HG03103 (cell line): ENCODE results near the gene RREB1.

Experiments
- ATAC-seq: cut with Tn5 transposase; IDR thresholded peaks from one replicate; pipeline ENCODE4 v1.9.1; 2021; ENCODE audit warnings: low read depth; ENCODE audit not compliant: unreplicated experiment

The RREB1 gene, protein sequence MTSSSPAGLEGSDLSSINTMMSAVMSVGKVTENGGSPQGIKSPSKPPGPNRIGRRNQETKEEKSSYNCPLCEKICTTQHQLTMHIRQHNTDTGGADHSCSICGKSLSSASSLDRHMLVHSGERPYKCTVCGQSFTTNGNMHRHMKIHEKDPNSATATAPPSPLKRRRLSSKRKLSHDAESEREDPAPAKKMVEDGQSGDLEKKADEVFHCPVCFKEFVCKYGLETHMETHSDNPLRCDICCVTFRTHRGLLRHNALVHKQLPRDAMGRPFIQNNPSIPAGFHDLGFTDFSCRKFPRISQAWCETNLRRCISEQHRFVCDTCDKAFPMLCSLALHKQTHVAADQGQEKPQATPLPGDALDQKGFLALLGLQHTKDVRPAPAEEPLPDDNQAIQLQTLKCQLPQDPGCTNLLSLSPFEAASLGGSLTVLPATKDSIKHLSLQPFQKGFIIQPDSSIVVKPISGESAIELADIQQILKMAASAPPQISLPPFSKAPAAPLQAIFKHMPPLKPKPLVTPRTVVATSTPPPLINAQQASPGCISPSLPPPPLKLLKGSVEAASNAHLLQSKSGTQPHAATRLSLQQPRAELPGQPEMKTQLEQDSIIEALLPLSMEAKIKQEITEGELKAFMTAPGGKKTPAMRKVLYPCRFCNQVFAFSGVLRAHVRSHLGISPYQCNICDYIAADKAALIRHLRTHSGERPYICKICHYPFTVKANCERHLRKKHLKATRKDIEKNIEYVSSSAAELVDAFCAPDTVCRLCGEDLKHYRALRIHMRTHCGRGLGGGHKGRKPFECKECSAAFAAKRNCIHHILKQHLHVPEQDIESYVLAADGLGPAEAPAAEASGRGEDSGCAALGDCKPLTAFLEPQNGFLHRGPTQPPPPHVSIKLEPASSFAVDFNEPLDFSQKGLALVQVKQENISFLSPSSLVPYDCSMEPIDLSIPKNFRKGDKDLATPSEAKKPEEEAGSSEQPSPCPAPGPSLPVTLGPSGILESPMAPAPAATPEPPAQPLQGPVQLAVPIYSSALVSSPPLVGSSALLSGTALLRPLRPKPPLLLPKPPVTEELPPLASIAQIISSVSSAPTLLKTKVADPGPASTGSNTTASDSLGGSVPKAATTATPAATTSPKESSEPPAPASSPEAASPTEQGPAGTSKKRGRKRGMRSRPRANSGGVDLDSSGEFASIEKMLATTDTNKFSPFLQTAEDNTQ (N-terminal part only)

DNA sequence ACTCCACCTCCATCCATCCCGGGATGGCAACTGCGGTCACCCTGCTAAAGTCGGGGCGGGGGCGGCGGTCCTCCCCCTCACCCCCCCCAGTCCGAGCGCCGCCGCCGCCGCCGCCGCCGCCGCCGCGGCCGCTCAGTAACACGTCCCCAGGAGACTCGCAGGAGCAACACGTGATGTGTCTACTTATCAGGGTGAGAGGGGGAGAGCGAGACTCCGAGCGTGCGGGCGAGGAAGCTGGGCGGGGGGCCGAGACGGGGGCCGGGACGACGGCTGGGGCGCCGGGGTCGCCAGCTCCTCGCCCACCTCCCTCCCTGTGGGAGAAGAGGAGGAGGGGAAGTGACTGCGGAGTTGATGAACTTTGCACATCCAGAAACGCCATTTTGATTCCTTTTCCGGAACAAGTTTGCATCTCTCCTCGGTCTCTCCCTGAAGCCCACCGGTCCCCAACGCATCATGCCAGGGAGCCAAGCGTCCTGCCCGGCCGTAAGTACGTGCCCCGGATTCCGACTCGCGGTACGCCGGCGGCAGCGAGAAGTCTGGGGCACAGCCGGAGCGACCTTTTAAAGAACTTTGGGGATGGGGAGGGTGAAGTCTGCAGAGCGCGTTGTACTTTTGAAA lies at the start of gene RREB1:
RREB1 (plus strand) TSS at position 384 of the 618 bp plus-strand sequence. CDS start 73,951 bp downstream, outside the sequence.
- peak; percentile 48 for ATAC-seq

DNA sequence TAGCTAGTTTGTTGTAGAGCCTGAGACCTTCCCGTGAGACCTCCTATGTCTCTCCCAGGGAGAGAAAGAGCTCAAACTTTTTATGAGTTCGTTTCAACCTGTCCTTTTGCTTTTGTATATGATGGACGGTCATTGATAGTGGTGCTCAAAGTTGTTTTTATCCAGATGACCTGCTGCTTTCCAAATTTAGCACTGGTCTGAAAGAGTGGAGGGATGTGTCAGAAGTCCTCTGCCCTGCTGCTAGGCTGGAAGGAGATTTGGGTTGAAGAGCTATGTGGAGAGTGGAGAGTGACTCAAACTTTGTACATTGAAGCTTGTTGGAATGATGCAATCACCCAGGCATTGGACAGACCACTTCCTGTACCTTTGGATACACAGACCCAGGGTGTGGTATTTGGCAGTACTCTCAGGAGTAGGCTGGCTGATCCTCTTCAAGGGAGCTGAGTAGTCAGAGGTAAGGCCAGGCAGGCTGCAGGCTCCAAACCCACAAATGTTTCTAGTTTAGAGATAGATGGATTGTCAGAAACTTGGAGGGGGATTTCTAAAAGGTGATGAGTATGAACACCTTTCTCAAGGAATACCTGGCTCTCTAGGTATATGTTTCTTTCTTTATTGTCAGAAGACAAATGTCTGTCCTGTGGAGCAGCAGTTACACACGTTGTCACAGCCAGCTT lies 49.4 kb upstream of the RREB1 start:
- no peak for ATAC-seq

DNA sequence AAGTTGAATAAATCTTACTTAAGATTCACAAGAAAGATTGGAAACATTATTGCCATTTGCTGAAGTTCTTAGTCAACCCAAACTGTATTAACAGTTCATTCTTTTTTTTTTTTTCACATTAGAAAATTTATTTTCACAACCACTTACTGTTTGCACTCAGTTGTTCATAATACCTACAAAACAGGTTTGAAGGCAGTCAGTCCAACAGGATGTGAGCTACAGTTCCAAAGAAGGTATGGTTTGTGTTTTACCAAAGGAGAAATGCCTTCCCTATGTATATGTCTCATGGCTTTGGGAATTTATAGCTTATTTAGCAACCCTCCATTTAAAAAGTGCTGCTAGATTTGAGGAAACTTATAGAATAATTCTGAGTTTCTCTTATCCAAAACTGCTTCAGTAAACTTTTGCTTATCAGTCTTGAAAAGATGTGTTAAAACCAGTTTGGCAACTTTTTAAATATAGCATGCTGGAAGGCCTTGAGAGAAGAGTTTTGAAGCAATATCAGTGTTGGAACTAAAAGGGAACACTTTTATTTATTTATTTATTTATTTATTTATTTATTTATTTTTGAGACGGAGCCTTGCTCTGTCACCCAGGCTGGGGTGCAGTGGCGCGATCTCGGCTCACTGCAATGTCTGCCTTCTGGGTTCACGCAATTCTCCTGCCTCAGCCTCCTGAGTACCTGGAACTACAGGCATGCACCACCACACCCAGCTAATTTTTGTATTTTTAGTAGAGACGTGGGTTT lies 46.8 kb upstream of the RREB1 start:
- no peak for ATAC-seq

DNA sequence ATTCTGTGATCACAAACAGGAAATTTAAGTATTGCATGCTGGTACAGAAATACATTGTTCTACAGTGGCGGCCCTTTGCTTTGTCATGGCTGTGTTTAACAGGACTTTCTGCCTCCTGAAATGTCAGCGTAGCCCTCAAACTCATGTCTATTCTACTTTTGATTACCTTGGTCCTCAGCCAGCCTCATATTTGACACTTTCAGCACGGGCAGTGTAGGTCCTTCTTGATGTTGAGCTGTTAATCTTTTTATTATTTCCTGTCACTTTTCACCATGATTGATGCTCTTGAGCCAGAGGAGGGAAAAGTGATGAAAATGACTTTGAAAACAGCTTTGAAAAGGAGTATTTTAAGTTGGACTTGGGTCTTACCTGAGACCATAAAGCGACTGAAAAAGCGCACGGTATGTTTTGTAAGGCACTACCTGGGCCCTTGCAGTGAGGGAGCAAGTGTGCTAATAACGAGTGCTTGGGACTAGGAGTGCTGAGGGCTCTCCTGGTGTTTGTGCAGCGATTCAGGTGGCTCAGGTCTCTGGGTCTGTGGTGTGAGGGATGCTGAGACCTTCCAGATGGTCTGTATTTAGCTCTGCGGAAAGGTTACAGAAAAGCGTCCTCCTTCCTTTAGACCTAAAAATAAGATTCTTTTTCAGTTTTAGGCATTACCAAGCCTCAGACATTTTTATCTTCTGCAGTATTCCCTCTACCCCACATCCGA lies 45.2 kb upstream of the RREB1 start:
- ATAC-seq = no peak

DNA sequence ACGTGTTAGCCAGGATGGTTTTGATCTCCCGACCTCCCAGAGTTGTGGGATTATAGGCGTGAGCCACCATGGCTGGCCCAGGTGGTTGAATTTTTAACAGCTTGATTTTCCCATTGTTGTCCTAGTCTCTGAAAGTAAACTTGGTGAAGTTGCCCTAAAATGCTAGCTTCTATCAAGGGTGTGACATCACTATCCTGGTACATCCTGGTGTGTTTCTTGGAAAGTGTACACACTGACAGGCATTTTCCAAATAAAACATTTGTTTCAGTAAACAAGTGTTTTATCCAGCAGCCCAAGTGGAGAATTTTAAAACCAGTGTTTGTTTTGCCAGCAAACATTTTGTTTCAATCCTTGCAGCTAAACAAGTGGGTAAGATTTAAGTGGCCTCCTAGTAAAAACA lies 40.5 kb upstream of the RREB1 start:
- no peak for ATAC-seq

DNA sequence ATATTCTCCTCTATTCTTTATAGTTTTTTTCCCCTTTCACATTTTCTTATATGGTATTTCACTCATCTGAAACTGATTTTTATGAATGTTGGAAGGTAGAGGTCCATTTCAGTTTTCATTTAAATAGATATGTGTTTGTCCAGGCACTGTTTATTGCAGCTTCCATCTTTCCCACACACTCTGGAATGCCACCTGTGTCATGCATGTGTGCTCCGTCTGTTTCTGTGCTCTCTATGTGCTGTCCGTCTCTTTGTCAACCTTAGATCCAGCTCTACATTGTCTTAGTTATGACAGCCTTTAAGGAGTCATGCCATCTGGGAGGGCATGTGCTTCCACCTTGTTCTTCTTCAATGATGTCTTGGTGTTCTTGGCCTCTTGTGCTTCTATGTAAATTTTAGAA lies 36.4 kb upstream of the RREB1 start:
- no peak for ATAC-seq

DNA sequence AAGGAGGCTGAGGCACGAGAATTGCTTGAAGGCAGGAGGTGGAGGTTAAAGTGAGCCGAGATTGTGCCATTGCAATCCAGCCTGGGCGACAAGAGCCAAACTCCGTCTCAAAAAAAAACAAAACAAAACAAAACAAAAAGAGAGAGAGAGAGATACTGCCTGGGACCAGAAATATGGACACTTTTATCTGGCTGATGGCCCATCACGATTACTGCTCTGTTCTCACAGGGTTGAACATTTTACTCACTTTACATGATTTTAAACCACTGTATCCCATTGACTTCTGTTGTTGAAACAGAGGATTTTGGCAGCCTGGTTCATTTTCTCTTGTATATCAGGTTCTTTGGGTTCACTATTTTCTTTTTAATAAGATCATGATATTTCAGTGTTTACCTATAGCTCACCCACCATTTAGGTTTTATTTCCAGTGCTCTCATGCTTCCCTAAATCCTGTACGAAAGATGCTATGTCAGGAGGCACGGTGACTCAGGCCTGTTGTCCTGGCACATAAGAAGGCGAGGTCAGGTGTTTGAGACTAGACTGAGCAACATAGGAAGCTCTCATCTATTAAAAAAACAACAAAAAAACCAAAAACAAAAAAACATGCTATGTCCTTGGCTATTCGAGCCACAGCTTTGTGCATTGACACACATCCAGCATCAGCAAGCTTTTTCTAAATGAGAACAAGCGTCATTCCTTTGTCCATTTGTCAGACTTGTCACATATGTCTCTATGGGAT lies 34.5 kb upstream of the RREB1 start:
- peak; percentile 22 for ATAC-seq

DNA sequence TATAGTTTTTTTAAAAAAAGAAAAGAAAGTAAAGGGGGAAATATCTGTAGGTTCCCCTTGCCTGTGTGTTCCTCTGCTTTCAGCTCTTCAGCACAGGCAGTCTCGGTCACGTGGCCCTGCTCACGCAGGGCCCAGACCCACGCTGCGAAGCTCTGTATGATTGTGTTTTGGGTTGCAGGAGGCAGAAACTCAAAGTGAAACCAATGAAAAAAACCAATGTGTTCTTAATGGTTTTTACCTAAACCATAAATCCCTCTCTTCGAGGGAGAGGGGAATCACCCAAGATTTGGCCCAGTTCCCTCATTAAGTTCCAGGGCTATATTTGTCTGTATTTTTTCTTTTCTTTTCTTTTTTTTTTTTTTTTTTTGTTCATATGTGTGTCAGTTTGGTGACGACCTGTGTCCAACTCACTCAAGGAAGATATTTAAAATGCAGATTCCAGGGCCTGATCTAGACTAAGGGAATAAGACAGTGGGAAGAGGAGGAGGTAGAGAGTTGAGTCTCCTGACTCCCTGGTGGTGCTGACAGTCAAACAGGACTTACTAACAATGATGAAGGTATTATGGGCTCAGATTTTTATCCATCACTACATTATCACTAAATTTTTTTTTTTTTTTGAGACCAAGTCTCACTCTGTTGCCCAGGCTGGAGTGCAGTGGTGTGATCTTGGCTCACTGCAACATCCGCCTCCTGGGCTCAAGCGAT lies 33.8 kb upstream of the RREB1 start:
- peak; percentile 94 for ATAC-seq

DNA sequence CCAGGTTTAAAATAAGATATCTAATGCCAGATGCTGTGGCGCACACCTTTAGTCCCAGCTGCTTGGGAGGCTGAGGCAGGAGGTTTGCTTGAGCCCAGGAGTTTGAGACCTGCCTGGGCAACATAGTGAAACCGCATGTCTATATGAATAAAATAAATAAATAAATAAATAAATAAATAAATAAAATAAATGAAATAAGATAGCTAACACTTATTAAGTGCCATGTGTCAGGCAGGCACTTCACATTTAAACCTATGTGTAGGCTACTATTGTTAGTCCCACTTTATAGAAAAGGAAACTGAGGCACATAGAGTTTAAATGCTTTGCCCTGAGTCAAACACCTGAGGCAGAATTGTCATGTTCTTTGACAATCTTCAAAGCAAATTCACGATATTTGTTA lies 32.9 kb upstream of the RREB1 start:
- ATAC-seq = no peak

DNA sequence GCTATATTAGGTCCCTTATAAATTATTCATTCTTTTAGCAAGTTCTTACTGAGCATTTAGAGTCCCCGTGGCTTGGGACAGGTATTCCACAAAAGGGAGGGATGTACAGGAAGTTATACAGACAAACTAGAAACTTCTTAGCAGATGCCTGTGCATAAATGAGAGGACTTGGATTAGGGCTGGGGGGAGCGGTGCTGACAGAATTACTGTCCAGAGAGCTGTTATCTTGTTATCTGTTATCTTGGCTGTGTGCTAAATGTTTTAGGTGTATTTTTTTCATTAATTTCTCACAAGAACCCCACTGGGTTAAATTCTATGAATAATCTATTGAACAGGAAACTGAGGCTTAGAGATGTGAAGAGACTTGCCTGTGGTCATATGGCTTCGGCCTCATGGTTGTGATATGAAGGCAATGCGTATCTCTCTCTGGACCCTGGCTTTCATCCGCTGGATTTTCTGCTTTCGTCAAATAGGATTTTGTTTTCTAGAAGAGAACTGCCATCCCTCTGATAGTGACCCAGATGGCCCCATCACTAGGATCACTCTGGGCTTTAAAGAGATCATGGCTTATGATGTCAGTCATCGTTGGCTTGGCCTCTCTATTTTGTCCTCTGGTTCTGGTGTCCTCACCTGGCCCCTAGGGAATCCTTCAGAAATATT lies 32.3 kb upstream of the RREB1 start:
- no peak for ATAC-seq

DNA sequence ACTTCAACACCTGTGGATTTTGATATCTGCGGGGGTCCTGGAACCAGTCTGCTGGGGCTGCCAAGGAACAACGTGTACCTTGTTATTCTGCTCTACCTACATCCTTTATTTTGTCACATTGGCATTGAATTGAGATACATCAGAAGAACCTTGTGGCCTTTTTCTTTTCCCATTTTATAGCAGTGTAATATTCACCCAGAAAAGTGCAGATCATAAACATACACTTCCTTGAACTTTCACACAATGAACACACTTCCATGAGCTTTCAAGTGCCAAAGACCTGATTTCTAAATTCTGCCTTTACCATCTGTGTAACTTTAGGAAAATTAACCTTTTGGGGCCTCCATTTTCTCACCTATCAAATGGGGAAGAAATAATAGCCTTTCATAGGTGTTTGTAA lies 29.9 kb upstream of the RREB1 start:
- no peak for ATAC-seq

DNA sequence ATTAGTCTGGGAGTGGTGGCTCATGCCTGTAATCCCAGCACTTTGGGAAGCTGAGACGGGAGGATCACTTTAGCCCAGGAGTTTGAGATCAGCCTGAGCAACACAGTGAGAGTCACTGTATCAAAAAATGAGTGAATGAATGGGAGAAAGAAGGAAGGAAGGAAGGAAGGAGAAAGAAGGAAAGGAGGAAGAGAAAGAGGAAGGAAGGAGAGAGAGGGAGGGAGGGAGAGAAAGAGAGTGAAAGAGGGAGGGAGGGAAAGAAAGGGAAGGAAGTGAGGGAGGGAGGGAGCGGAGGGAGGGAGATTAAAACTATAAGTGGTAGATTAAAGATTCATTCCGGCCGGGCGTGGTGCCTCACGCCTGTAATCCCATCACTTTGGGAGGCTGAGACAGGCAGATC lies 28.9 kb upstream of the RREB1 start:
- no peak for ATAC-seq

DNA sequence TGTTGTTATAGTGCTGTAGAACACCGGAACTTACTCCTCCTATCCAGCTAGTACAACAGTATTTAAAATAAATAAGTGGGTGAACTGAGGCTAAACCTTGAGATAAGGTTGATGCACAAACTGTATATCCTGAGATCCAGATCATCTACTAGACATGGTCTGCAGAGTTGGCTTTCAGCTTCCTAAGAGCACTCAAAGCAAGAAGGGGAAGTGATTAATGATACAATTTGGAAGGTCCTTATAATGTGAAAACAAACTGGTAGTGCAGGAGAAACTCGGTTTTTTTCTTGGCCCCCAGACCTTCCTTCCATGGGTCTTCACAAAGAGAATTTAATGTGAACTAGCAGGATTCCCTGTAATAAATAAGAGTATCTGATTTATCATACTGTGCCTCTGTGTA lies 27.4 kb upstream of the RREB1 start:
- no peak for ATAC-seq

DNA sequence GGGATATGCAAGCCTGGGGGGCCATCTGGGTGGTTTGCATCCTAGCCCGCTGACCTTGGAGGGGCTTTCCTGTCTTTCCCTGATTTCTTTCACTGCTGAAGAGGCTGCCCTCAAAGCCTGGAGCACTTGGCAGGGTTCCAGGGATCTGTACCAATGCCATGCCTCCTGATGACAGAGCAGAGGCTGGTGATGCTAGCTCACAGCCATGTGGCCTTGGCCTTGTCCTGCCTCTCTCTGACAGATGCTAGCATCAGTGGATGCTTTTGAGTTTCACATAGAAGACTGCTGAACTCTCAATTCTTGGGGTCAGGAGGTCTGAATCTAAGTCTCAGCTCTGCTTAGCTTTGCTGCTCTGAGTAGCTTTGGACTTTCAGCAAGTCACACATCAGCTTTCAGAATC lies 21.9 kb upstream of the RREB1 start:
- ATAC-seq = peak; percentile 39

DNA sequence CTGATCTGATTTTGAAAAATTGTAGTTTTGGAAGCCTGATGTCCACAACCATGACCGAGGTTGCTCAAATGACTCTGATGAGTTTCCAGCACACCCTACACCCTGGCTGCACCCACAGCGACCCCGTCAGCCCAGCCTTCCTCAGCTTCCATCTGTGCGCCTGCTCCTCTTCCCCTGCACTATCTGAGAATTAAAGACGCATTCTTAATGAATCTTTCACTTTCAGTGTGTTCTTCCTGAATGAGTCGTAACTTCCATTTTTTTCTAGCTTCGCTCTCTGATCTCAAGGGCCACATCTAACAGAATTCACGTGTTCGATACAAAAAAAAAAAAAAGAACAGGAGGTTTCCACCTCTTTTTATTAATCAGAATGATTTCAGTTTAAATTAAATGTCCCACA lies 21.3 kb upstream of the RREB1 start:
- peak; percentile 43 for ATAC-seq

DNA sequence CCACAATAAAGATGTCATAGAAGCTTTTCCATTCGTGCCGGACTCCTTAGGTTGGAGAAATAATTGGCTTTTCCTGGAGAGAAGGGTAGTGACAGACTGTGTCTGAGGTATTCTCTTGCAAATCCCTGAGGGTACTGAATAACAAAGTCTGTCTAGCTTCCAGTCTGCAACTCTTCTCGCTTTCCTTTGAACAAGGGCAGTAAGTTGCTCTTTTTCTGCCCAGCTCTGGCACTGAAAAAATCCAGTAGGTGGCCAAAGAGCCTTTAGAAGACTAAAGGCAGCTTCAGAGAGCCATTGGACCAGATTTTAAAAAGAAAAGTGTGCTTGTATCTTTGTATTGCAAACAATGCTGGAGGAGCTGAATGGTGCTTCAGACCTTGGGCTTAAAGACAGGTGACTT lies 20.7 kb upstream of the RREB1 start:
- no peak for ATAC-seq

DNA sequence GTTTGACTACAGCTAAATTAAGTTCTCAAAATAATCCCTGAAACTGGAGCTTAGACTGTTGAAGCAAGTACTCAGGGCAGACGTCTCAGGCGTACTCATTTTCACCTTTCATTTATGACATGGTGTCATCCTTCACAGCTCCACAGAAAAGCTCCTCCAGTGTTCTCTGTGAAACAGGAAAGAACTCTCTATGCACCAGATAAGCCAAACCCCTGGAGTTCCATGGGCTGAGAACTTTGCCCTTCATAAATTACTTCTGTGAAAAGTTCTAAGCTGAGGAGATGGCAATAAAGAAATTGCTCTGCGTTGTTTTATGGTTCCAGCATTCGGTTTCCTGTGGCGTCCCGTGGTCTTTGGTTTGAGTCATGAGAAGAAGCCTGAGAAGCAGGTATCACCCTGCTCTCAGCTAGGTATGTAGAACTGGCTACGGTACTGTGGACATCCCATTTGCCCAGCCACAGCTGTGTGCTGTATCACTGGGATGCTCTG lies 20.2 kb upstream of the RREB1 start:
- ATAC-seq = no peak
